Activated naive CD4-positive, alpha-beta T cell treated with anti-CD3 and anti-CD28 coated beads for 36 hours (primary cell): Measurements from ENCODE around the gene ATG13. TPM values are rescaled to one million over a fixed set of nuclear protein-coding genes. Genes with fewer than 3 reads are reported as not detected.
A peak's percentile ranks its signal among the peaks of the same experiment; 100 is the strongest.

Source experiments
- CTCF ChIA-PET: fragments of 350-600 bp; sonication (Branson Sonifier 250); formaldehyde crosslinking; loops from one replicate; lab custom pipeline; 2021; ENCODE audit warnings: antibody characterized with exemption; lab: Charles Lee
- DNase-seq: peaks from one replicate; pipeline ENCODE4 v3.0.0-alpha.2; 2020
- H3K27ac Mint-ChIP-seq: one replicate; pipeline ENCODE4 v1.8.0; 2021; ENCODE audit warnings: mild to moderate bottlenecking, mixed read lengths
- H3K27me3 Mint-ChIP-seq: one replicate; pipeline ENCODE4 v1.8.0; 2021; ENCODE audit warnings: low read depth, mixed read lengths
- H3K36me3 Mint-ChIP-seq: one replicate; pipeline ENCODE4 v1.8.0; 2021; ENCODE audit warnings: low read depth, mixed read lengths
- H3K4me1 Mint-ChIP-seq: one replicate; pipeline ENCODE4 v1.8.0; 2021; ENCODE audit warnings: low read depth, mixed read lengths
- H3K4me3 Mint-ChIP-seq: one replicate; pipeline ENCODE4 v1.8.0; 2021; ENCODE audit warnings: mild to moderate bottlenecking, moderate library complexity, mixed read lengths
- H3K9me3 Mint-ChIP-seq: one replicate; pipeline ENCODE4 v1.8.0; 2021; ENCODE audit warnings: mixed read lengths
- intact Hi-C: fragments of 100-400 bp; cut with micrococcal nuclease; formaldehyde crosslinking; loops from one replicate; pipeline ENCODE4 v1.15.1; 2023
- total RNA-seq, 2 experiments: library from RNA; stranded (reverse); gene quantifications; one replicate each; pipeline ENCODE4 v1.2.3, GENCODE V29; 2021

ATG13 gene
- total RNA-seq, 2 experiments from 2014 or later, result 54.7 to 55.6 TPM

DNA sequence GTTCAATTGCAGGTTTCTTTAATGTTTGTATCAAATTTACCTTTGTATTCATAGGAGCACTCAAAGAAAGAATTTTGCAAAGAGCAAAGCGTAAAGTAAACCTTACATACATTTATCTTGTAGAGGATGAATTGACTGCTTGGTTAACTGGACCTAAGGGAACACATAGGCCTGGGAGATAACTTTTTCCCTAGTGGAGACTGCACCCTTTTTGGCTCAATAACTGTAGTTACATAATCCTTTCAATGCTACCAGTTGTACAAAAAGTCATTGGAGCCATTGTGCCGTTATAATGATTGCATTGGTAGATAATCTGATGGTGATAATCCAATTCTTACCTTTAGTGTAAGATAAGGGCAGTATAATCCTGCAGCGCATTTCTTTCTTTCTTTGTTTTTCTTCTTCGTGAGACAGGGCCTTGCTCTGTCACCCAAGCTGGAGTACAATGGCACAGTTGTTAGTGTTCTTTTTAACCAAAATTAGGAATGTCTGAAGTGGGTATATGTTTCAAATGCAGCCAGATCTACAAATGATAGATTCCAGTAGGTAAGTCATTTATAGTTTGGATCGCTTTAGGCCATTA is 18.3 kb downstream of the ATG13 start:
- no peak for DNase-seq
- intact Hi-C loops, result no loop called here
- Mint-ChIP-seq H3K27me3 (no peaks in the 10 kb centered on the region), H3K36me3 (peaks cover 15% of the 10 kb centered on the region), H3K4me3 (no peak overlapping the region), H3K9me3 (no peaks in the 10 kb centered on the region), H3K27ac (no peak overlapping the region), H3K4me1 (peaks cover 5% of the 10 kb centered on the region)
- CTCF ChIA-PET, result no interaction called here

DNA sequence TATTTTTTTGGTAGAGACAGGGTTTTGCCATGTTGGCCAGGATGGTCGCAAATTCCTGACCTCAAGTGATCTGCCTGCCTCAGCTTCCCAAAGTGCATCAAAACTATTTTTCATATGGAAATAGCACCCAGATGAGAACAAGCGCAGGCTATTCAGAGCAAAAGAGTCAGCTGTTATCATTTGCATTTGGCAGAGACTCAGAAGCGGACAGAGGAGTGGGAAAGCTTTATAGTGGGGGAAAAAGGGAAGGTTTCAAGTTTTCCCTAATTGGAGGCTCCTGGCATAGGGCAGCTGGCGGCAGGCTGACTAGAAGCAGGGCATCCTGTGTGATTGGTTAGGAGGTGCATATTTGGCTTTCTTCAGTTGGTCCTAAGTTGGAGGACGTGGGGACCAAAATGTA is 20.2 kb downstream of the ATG13 start:
- CTCF ChIA-PET, result interaction anchor here (0.5 kb wide), 1 partner anchor 198 kb away, joined by 3 read pairs; no protein-coding TSS in a partner anchor
- Mint-ChIP-seq H3K4me1 (peaks cover 5% of the 10 kb centered on the region), H3K9me3 (no peaks in the 10 kb centered on the region), H3K27me3 (no peaks in the 10 kb centered on the region), H3K27ac (no peak overlapping the region), H3K4me3 (no peak overlapping the region), H3K36me3 (peaks cover 12% of the 10 kb centered on the region)
- intact Hi-C loops, result no loop called here
- DNase-seq, result no peak

DNA sequence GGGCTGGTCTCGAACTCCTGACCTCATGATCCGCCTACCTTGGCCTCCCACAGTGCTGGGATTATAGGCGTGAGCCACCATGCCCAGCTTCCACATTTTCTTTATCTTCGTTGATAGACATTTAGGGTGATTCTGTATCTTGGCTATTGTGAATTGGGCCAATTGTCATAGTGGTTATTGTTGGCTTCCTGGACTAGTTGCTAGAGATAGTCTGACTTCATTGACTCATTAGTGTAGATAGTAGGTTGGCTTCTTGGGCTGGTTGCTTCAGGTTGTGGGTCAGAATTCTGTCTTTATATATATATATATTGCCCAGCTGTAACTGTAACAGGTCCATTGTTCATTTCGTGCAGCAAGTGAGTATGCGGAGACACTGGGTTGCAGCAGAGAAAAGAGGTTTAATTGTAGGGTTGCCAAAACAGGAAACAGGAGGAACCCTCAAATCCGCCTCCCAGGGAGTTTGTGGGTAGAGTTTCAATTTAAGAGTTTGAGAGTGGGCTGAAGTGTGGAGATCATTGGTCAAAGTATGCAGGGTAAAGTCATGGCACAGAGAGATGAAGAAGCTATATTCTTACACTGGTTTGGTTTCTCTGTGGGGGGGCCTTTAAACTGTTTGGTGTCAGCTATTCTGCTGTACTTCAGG is 22.0 kb downstream of the ATG13 start:
- no peak for DNase-seq
- intact Hi-C loops, result no loop called here
- Mint-ChIP-seq H3K27ac (no peak overlapping the region), H3K4me1 (peaks cover 5% of the 10 kb centered on the region), H3K4me3 (no peak overlapping the region), H3K36me3 (peaks cover 14% of the 10 kb centered on the region), H3K9me3 (no peaks in the 10 kb centered on the region), H3K27me3 (no peaks in the 10 kb centered on the region)
- CTCF ChIA-PET, result interaction anchor here (0.6 to 0.7 kb wide), 2 partner anchors 12 to 376 kb away, joined by 3 read pairs; no protein-coding TSS in a partner anchor

DNA sequence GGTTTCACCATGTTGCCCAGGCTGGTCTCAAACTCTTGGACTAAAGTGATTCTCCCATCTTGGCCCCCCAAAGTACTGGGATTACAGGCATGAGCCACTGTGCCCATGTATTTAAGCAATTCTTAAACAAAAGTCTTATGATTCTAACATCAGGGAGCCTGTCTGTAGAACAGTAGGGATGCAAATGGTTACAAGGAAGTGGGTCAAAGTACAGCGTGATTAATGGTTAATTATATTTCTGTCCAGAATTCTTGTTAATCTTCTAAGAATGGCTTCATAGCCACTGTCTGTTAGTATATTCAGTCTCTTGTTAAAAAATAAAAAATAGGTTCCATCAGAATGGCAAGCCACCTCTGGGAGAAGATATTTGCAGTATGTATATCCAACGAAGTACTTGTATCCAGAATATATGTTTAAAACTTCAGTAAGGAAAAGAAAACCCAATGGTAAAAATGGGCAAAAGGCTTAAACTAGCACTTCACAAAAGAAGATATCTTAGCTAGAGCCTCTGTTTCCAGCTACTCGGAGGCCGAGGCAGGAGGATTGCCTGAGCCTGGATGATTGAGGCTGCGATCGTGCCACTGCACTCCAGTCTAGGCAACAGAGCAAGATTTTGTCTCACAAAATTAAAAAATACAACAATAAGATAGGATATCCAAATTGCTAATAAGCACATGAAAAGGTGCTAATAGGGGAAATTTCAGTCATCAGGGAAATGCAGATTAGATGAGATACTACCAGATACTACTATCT is 22.9 kb downstream of the ATG13 start:
- intact Hi-C loops, result no loop called here
- no peaks in the 10 kb centered on the region for H3K27me3 Mint-ChIP-seq

DNA sequence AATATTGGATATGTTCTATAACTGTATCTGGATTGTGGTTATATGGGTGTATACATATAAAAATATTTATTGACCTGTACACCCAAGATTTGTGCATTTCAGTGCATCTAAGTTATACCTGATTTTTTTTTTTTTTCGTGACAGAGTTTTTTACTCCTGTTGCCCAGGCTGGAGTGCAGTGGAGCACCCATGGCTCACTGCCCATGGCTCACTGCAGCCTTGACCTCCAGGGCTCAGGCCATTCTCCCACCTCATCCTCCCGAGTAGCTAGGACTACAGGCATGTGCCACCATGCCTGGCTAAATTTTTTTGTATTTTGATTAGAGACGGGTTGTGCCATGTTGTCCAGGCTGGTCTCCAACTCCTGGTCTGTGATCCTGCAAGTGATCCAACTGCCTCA is 24.3 kb downstream of the ATG13 start:
- DNase-seq, result no peak
- Mint-ChIP-seq H3K27ac (no peak overlapping the region), H3K36me3 (peaks cover 18% of the 10 kb centered on the region), H3K4me3 (no peak overlapping the region), H3K4me1 (peaks cover 5% of the 10 kb centered on the region), H3K9me3 (no peaks in the 10 kb centered on the region), H3K27me3 (no peaks in the 10 kb centered on the region)
- intact Hi-C loops, result no loop called here
- CTCF ChIA-PET, result no interaction called here

More for the DNA sequence above, 22.9 kb downstream of the ATG13 start:
- DNase-seq, result no peak
- Mint-ChIP-seq H3K4me1 (peaks cover 5% of the 10 kb centered on the region), H3K27ac (no peak overlapping the region), H3K4me3 (no peak overlapping the region), H3K9me3 (no peaks in the 10 kb centered on the region), H3K36me3 (peaks cover 14% of the 10 kb centered on the region)
- CTCF ChIA-PET, result no interaction called here

DNA sequence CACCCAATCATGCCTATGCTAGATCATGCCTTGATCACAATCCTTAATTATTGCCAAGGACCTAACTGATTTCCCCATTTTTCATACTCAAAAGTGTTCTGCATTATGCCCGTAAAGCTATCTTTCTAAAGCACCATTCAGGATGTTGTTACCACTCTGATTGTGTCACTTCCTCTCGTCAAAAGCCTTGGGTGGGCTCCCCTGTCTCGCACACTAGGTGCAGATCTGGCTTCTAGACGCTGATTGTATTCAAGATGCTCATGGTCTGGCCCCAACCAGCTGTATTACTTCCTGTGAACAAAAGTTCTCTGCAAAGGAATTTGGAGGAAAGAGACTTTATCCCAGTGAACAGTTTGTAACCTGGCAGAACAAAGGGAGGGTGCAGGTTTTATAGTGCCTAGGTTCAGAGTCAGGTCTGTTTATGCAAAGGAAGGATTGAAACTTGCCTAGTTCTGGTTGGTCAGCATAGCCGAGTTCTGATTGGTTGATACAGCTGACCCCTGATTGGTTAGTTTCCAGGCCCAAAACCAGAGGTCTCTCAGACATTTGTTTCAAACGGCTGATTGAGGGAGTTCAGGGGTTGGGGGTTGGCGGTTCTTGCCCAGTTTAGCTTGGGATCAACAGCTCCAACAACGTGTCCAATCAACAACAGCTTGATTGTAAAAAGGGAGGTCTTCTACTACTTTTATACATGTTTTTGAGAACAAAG is 25.4 kb downstream of the ATG13 start:
- DNase-seq, result no peak
- H3K9me3 Mint-ChIP-seq, result no peaks in the 10 kb centered on the region
- no peak overlapping the region for H3K27ac Mint-ChIP-seq
- peaks cover 5% of the 10 kb centered on the region for H3K4me1 Mint-ChIP-seq
- H3K4me3 Mint-ChIP-seq, result no peak overlapping the region
- CTCF ChIA-PET, result interaction anchor here (1.5 kb wide), 1 partner anchor 115 kb away, joined by 3 read pairs; no protein-coding TSS in a partner anchor
- intact Hi-C loops, result no loop called here
- peaks cover 18% of the 10 kb centered on the region for H3K36me3 Mint-ChIP-seq
- H3K27me3 Mint-ChIP-seq, result no peaks in the 10 kb centered on the region

DNA sequence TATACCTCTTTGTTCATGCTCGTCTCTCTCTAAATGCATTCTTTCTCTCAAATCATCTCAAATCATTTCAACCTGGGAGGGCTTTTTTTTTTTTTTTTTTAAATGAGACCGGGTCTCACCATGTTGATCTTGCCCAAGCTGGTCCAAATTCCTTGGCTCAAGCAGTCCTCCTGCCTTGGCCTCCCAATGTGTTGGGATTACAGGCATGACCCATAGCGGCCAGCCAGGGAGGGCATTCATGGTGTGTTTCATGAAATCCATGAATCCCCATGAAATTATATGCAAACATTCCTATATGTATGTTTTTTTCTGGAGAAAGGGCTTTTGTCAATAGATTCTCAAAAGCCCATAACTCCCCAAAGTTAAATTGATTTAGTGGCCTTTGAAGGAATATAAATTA is 26.2 kb downstream of the ATG13 start:
- intact Hi-C loops, result no loop called here
- Mint-ChIP-seq H3K27ac (no peak overlapping the region), H3K4me3 (no peak overlapping the region)

DNA sequence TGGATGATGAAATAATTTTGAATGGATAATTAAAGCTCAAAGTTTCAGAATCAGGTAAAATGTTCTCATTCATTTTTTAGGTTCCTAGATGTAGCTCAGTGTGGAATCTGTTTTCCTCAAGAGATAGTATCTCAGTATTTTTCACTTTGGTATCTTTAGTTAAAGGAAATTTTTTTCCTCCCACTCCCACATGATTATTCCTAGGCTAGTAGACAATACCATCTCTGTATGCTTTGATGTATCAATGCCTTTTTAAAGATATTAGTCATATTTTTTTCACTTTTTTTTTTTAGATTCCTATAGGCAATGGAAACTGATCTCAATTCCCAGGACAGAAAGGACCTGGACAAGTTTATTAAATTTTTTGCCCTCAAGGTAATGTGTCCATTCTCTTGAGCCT is 26.6 kb downstream of the ATG13 start:
- Mint-ChIP-seq H3K4me1 (peaks cover 5% of the 10 kb centered on the region), H3K9me3 (no peaks in the 10 kb centered on the region), H3K27me3 (no peaks in the 10 kb centered on the region), H3K36me3 (peaks cover 16% of the 10 kb centered on the region), H3K27ac (no peak overlapping the region), H3K4me3 (no peak overlapping the region)
- no peak for DNase-seq
- CTCF ChIA-PET, result interaction anchor here (0.6 to 0.7 kb wide), 3 partner anchors 14 to 154 kb away, joined by 3 to 5 read pairs (median 3); no protein-coding TSS in a partner anchor
- intact Hi-C loops, result no loop called here

More for the DNA sequence above, 26.2 kb downstream of the ATG13 start:
- H3K9me3 Mint-ChIP-seq, result no peaks in the 10 kb centered on the region
- peaks cover 5% of the 10 kb centered on the region for H3K4me1 Mint-ChIP-seq
- CTCF ChIA-PET, result interaction anchor here (0.6 to 1.5 kb wide), 2 partner anchors 115 to 154 kb away, joined by 3 read pairs; no protein-coding TSS in a partner anchor
- no peak for DNase-seq
- no peaks in the 10 kb centered on the region for H3K27me3 Mint-ChIP-seq
- peaks cover 16% of the 10 kb centered on the region for H3K36me3 Mint-ChIP-seq

DNA sequence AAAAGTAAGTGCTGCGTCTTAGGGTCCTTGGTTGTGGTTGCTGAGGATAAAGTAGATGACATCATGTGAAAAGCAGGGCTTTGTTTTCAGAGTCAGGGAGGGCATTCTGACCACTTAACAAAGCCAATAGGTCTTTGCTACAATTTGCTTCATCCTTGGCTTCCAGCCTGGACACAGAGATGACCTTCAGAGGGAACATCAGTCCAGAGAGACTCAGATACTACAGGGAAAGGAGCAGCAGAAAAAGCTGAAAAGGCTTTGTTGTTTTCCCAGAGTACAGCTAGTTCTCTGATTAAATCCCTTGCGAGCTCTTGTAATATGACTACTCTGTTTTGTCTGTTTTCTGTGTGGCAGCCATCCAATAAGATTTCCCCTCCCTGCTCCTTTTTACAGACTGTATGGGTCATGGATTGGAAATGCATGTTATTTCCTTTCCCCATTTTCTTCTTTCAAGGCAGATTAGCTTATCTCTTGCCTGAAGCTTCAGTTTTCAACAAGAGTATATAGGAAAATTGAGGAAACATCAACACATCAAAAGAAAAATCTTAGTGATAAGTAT is 31.9 kb downstream of the ATG13 start:
- DNase-seq, result no peak
- Mint-ChIP-seq H3K27ac (no peak overlapping the region), H3K9me3 (no peaks in the 10 kb centered on the region), H3K4me3 (no peak overlapping the region), H3K27me3 (no peaks in the 10 kb centered on the region), H3K4me1 (no peaks in the 10 kb centered on the region), H3K36me3 (peaks cover 5% of the 10 kb centered on the region)
- CTCF ChIA-PET, result interaction anchor here (0.8 to 1.1 kb wide), 2 partner anchors 18 to 31 kb away, joined by 3 read pairs; no protein-coding TSS in a partner anchor
- intact Hi-C loops, result no loop called here

DNA sequence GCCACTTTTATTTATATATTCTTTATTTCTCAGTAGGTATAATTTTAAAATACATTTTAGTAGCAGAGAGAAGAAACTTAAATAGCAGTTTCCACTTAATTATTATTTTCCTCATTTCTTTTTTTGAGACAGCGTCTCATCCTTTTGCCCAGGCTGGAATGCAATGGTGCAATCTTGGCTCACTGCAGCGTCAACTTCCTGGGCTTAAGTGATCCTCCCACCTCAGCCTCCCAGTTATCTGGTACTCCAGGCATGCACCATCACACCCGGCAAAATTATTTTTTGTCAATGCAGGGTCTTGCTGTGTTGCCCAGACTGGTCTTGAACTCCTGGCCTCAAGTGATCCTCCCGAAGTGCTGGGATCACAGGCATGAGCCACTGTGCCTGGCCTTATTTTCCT is 38.3 kb downstream of the ATG13 start:
- no peaks in the 10 kb centered on the region for H3K4me1 Mint-ChIP-seq

DNA sequence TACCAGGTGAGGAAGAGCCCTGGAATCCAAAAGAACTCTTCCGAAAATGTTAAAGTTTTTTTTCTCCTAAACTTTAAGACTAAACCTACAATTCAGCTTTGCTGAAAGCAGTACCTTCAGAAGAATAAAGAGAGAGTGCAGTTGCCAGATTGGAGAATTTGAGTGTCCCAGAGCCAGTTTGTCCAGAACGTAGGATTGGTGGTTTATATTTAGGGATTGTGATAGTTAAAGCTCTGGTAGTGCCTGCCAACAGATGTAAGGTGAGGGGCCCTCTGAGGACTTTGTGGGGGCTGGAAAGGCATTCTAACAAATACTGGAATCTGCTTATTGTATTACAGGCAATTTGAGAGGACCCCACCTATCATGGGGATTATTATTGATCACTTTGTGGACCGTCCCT is 39.8 kb downstream of the ATG13 start:
- Mint-ChIP-seq H3K9me3 (no peaks in the 10 kb centered on the region), H3K36me3 (peaks cover 17% of the 10 kb centered on the region), H3K4me1 (no peaks in the 10 kb centered on the region), H3K27me3 (no peaks in the 10 kb centered on the region), H3K27ac (no peak overlapping the region), H3K4me3 (no peak overlapping the region)
- intact Hi-C loops, result no loop called here
- no peak for DNase-seq
- CTCF ChIA-PET, result interaction anchor here (1.1 kb wide), 1 partner anchor 109 kb away, joined by 4 read pairs; no protein-coding TSS in a partner anchor

More for the DNA sequence above, 38.3 kb downstream of the ATG13 start:
- Mint-ChIP-seq H3K9me3 (no peaks in the 10 kb centered on the region), H3K27ac (no peak overlapping the region), H3K36me3 (peaks cover 17% of the 10 kb centered on the region), H3K4me3 (no peak overlapping the region), H3K27me3 (no peaks in the 10 kb centered on the region)
- CTCF ChIA-PET, result no interaction called here
- intact Hi-C loops, result no loop called here
- DNase-seq, result no peak

DNA sequence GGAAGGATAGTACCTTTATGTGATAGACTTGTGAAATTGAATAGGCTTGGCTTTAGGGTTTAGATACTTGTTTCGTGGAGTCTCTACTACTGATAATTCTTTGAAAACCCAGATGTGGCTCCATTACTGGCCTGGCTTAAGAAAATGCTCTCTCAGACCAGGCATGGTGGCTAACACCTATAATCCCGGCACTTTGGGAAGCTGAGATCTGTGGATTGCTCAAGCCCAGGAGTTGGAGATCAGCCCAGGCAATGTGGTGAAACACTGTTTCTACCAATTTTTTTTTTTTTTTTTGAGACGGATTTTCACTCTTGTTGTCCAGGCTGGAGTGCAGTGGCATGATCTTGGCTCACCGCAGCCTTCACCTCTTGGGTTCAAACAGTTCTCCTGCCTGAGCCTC is 40.9 kb downstream of the ATG13 start:
- no peak for DNase-seq
- Mint-ChIP-seq H3K9me3 (no peaks in the 10 kb centered on the region), H3K36me3 (peaks cover 17% of the 10 kb centered on the region), H3K4me1 (no peaks in the 10 kb centered on the region), H3K27me3 (no peaks in the 10 kb centered on the region), H3K27ac (peak overlapping the region; percentile 70), H3K4me3 (no peak overlapping the region)
- CTCF ChIA-PET, result no interaction called here
- intact Hi-C loops, result no loop called here
